Fibroblast of lung (primary cell): ENCODE results near the gene SHISAL1.

ENCODE experiments used
- EZH2 ChIP-seq: IDR thresholded peaks from 2 replicates; pipeline ENCODE4 v1.5.1; 2012; ENCODE audit warnings: low read length, control low read depth, mild to moderate bottlenecking; ENCODE audit errors: missing control alignments
- TF ChIP-seq, protein P1 (sequence below), 2 donors: IDR thresholded peaks in 1 of 2; conservative IDR thresholded peaks in 1 of 2; 1 replicate in 1 of 2; 2 replicates in 1 of 2; pipeline ENCODE4 v1.5.1; 2011 to 2012; ENCODE audit warnings: low read length in 2 of 2, control low read depth in 1 of 2, inconsistent platforms in 1 of 2, low read depth in 1 of 2, mild to moderate bottlenecking in 1 of 2

GRCh38 chr22:44224166-44224565 is 88.6 kb downstream of the SHISAL1 start:
- TF ChIP-seq, protein P1, sequence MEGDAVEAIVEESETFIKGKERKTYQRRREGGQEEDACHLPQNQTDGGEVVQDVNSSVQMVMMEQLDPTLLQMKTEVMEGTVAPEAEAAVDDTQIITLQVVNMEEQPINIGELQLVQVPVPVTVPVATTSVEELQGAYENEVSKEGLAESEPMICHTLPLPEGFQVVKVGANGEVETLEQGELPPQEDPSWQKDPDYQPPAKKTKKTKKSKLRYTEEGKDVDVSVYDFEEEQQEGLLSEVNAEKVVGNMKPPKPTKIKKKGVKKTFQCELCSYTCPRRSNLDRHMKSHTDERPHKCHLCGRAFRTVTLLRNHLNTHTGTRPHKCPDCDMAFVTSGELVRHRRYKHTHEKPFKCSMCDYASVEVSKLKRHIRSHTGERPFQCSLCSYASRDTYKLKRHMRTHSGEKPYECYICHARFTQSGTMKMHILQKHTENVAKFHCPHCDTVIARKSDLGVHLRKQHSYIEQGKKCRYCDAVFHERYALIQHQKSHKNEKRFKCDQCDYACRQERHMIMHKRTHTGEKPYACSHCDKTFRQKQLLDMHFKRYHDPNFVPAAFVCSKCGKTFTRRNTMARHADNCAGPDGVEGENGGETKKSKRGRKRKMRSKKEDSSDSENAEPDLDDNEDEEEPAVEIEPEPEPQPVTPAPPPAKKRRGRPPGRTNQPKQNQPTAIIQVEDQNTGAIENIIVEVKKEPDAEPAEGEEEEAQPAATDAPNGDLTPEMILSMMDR (conservative IDR thresholded peaks at IDR 0.05 in 1 of 2, IDR thresholded peaks at IDR 0.05 in 1 of 2; ENCODE audit: low read depth in 1 of 2, low read length in 2 of 2) = no peak
- no peak for TF ChIP-seq EZH2
